NCI-H460 (cell line): Measurements from ENCODE around the gene PARP1. TPM values are rescaled to one million over a fixed set of nuclear protein-coding genes. Genes with fewer than 3 reads are reported as not detected.

Experiments used
- DNase-seq: peaks from one replicate; pipeline ENCODE4 v3.0.0-alpha.2; 2016; ENCODE audit warnings: low read depth; ENCODE audit errors: extremely low read depth
- total RNA-seq: library from RNA; depleted of rRNA; stranded (reverse); fragments of >200 nt; shearing (Covaris generic); gene quantifications from 2 replicates; pipeline ENCODE4 v1.2.3, GENCODE V29; 2014

The PARP1 gene
- total RNA-seq, 1 experiment from 2014 or later, result 103 TPM

DNA sequence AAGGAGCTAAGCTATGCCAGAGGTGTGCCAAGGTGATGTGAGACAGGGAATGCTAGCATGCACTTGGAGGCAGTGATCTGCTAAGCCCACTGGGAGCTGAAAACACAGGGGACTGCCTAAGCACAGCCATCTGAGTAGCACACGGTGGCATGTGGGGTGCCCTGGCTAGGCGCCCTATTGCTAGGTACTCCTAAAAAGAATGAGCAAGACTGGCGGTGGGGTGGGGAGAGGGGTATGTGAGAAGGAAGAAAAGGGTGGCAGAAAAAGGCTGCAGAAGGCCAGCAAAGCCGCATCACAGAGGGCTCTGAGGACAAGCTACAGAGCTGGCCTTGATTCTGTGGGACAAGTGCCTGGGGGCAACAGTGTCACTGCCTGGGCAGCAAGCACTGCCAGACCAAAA, 23.9 kb downstream of the PARP1 start:
- DNase-seq, result no peak

DNA sequence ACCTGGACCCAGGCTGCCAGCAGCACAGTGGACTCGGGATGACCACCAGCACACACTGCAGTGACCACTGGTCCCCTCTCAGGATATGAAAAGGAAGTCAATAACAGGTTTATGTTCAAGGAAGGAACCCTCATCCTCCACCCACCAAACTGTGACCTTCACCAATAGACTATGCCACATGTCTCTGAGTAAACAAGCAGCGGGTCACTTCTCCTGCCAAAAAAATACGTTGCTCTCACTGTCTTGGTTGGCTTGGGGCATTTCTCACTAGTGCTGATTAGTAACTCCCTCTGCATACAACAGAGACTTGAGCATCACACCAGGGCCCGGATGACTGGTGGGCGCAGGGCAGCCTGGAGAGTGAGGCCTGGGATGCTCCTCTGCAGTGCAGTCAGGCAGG, 25.9 kb downstream of the PARP1 start:
- no peak for DNase-seq

DNA sequence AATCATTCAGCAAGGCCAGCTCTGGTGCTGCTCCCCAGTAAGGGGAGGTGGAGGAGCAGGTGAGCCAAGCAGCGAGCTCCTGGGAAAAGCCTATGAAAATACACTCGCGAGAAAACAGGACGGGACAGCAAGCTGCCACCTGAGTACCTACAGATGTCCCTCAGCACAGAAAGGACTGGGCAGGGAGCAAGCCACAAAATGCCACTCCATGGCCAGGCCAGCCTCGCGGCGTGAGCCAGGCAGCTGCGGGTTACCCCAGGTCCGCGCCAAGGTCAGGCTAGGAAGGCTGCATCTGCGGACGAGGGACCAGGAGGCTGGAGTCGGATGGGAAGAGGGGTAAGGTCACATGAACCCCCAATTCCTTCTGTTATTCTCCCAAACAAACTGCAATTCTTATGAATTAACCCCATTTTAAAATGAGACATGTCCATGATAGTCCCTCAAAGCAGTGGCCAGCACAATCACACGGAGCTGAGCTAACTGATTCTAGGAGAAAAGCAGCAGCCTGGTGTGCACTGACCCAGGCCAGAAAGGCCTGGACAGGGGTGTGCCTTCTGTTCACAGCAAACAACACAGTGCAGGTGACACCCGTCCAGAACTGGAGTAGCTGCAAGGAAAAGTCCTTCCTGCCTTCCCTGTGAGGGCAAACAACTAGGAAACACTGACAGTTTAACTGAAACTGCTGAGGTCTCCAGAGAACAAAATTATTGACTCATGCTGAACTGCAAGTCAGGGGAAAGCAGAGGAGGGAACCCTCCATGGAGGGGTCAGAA, 26.5 kb downstream of the PARP1 start:
- no peak for DNase-seq

DNA sequence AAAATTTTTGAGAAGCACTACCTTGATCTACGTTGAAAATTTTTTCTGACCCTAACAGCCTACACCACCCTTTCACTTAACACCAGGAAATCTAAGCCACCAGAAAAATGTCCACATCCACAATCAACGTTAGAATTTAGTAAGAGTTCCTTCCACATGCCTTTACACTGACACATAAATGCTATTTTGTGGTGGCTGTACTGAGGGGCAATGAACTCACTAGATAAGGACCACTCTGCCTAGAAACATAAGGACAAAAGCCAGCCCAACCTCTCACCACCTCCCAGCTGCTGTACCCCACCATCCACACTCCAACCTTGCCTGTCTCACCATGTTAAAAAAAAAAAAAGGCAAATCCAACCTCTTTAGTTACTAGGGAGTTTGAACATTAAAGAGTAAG, 29.8 kb downstream of the PARP1 start:
- no peak for DNase-seq

DNA sequence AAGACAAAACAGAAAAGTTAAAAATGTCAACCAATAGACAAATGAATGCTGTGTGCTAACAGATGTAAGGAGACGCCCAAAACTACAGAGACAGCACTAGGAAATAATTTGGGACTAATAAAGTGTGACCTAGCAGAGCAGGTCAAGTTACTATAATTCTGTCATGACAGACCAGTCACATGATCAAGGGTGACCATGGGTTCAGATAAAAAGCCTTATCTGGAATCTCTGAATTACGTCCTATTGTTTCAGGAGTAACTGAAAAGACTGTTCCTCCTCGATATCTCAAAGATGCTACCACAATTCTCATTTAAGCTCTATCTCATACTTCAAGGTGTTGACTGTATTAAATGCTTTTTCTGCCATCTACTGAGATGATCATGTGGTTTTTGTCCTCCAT, 31.6 kb downstream of the PARP1 start:
- DNase-seq, result no peak

DNA sequence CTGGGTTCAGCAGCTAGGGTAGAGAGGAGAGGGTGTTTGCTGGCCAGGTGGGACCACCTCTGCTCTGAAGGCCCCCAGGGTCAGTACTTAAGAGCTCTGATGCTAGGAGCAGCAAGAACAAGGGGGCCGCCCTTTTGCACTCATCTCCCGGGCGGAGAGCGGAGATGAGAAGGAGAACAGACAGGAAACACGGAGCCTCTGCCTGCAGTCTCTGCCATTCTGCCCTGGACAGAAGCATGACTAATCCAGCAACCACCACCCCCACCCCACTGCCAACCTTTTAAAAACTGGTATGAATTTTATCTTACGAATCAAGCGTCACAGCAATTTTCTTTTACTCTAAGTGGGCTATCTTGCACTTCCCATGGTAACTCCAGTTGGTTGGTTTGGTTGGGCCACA, 34.5 kb downstream of the PARP1 start:
- no peak for DNase-seq

DNA sequence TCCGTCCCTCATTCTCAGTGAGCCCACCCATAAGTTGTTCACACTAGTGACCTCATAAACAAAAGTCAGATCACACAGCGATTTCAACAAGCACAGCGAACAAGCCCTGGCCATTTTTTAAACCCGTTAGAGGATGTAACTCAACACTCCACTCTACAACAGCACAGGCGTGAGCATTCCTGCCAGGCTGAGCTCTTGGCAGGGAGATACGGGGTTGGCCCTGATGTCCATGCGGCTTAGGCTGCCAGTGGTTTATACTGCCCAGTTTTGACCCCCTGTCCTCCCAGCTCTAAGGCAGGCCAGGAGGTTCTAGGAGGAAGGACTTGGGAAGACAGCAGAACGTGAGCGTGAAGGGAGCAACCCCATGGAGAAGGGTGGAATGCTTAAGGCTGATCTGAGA, 35.0 kb downstream of the PARP1 start:
- no peak for DNase-seq

DNA sequence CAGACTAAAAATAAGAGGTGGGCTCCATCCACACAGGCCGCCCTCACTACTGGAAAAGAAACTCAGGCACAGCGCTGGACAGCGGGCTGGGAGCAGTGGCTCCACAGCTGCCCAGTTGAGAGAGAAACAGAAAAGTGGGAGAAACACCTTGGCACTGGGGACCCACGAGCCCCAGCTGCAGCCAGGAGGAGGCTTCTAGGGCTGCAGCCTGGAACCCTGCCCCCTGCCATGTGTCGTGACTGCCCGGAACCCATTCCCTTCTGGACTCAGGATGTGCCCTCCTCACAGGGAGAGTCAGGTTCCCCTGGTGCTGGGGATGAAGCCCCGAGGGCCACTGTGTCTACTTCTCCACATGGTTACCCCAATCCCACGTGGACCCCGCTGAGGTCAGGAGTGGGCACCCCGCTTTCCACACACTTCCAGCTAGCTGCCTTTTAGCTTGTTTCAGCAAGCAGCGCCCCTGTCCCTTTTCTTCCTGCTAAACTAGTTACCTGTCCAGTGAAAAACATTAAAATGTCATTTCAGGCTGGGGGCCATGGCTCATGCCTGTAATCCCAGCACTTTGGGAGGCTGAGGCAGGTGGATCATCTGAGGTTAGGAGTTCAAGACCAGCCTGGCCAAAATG, 35.9 kb downstream of the PARP1 start:
- no peak for DNase-seq

DNA sequence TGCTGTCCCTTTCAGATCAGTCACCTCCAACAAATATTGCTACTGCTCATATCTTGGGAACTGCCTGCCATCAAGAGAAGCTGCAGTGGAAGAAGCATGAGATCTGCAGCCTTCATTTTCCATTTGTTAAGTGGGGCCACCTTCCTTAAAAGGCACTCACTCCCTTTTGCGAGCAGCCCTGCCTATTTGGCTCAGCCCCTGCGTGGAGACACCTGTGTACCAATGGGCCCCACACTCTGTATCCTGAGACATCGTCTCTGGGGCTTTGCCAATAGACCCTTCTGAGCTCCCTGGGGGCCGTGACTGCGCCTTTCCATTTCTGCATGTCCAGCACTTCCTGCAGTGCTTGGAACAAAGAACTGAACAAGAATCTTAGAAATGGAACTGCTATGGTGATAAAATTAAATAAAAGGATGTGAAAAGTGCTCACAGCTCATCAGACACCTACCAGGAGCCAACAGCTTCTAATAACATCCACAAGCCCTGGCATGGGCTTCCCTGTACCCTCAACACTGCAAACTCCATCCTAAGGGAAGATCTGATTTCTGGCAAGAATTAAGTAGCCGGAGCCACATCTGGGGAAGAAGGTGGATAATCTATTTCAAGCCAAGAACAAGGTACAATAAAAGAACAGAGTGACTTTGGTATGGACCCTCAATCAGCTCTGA, 36.7 kb downstream of the PARP1 start:
- DNase-seq, result no peak

DNA sequence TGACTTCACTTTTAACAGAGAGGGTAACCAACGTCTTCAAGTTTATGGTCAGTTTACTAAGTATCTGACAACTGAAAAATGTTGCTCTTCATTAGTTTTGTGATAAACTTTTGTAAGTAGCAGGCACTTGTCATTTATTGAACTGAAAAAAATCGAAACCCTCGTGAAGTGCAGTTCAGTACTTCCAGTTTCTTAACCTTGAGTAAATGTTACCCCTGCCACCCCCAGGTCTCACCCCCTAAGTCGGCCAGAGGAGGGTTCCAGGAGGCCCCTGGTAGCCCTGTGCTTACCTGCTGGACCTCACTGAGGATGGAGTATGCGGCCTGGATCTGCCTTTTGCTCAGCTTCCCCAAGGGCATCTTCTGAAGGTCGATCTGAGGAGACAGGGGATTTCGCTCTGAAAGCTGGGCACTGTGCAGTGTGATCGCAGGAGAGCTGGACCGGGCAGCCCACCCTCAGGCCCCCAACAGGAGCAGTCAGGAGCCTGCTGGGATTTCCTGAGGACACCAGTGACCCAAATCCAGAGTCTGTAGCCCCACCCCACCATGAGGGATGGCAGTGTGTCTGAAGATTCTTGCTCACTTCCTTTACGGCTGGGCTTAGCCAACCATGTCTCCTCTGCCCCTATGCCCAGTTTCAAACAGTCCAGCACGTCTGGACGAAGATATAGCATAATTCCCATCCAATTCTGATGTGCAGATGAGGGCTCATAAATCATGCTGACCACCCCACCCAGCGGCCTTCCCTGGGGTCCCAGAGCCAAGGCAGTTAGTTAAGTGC, 37.6 kb downstream of the PARP1 start:
- no peak for DNase-seq

DNA sequence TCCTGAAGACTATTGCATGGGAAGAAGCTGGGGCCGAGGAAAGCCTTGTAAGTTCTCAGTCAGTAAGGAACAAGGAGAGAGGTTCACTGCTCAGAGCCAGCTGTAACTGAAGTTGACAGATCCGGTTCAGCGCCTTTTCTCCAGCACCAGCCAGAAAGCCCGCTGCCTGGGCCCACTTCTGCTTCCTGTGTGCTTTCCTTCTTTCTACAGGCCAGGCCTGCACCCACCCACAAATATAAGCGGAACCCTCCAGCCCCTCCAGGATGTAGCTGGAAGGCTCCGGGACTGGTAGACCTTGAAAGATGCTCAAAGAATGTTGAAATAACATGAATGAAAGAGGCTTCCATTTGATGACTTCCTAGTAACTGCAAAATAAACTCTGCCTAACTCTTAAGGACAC, 38.8 kb downstream of the PARP1 start:
- no peak for DNase-seq

DNA sequence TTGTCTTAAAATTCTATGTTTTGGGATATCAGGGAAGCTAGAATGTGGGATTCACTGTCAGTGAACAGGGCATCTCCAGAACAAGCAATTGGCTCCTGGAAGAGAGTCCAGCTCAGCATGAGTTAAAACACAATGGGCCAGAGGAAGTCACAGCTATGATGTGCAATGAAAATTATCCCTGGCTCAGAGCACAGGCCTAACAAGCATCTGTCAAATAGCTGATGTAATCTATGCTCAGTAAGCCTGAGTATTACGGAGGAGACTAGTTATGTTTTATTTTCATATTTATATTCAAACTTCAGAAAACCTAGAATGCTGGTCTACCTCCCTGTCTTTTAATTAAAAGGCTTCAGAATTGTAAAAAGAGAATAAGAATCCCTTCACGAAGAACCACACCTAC, 41.6 kb downstream of the PARP1 start:
- DNase-seq, result no peak

DNA sequence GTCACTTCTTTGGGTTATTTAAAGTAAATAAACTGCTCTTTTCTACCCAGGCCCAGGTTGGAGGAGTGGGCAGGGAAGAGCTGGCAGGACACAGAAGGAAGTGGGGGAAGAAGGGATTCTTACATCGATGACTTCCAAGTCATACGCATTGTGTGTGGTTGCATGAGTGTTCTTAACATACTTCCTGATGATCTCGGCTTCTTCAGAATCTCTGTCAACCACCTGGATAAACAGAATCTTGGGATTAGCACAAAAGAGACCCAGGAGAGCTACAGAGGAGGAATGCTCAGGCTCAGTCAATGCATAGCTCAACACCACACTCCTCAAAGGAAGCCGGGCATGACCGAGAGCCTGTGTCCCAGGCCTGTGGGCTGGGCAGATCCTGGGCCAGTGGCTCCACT, 42.1 kb downstream of the PARP1 start:
- no peak for DNase-seq

DNA sequence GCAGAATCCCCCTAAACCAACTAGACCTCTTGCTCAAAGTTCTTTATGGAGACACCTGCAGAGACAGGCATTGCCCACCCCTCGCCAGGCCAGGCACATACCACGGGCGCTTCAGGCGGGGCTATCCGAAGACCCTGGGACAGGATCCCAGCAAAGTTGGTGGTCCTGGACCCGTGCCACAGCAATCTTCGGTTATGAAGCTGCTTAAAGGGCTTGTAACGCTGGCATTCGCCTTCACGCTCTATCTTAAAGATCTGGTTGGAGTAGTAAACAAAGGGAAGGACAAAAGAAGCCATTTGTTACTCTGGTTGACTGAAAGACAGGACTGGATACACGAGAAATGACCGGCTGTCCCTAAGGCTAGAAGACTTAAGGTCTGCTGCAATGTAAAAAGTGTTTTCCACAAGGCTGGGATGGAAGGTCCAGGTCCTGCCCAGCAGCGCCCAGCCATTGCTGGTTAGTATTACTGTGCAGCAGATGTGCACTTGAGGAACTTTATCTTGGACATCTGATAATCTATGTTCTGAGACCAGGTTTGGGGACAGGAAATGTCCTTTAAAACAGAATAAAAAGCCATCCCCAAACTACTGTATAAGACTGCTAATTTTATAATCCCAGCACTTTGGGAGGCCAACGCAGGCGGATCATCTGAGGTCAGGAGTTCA, 42.9 kb downstream of the PARP1 start:
- no peak for DNase-seq

DNA sequence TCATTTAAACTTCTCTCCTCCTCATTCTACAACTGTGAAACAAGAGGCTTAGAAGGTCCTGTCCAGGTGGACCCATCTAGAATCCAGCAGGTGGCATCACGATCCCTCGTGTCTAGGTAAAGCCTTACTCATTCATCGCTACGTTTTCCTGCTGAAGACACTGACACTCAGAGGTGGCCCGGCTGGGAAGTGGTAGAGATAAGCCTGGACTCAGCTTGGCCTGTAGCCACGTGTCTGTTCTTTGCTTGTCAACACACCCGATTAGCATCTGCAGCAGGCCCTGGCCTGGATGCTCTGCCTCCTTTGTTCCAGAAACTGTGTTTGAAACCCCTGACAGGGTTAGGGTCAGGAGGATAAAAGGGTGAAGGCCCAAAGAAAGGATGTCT, 43.4 kb downstream of the PARP1 start:
- no peak for DNase-seq

DNA sequence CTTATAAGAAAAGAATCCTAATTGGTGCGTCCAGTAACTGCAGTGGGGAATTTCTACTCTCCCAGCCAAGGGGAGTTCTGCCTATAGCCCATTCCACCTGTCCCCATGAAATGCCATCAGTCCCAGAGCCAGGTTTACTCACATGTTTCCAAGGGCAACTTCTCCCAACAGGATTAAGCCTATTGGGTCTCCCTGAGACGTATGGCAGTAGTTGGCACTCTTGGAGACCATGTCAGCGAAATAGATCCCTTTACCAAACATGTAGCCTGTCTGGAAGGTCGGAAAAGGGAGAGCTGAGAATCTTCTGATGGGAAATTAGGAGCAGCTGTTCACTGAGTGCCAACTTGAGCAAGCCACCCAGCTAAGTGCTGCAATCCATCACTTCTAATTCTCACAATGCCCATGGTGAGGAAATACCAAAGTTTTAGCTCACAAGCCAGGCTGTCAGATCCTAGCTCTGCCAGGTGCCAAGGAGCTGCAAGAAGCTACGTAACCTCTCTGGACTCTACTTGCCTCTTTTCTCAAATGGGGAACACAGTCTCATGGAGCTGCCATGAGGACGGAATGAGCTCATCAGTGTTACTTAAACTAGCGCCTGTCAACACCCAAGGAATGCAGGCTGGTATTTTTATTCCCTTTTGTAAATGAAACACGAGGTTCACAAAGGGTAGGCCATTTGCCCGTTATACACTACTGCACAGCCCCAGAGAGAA, 43.9 kb downstream of the PARP1 start:
- no peak for DNase-seq

DNA sequence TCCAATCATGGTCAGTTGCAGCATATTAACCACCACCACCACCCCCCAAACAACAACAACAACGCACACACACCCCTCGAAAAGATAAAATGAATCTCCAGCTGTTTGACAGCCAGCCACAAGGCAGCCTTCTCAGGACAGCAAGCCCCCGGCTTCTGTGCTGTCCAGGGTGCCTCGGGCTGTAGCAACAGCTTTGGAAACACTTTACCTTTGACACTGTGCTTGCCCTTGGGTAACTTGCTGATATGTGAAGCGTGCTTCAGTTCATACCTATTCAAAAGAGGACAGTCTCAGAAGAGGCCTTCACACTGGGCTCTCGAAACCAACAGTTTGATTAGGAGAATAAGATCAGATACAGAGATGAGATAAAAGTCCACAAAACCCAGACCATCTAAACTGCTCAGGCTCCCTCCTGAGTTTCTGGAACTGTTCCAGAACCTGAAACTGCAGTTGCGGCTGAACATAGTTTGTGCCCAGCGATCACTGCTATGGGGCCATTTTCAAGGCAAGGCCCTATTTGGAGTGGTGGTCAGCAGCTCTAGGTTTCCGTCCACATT, 44.9 kb downstream of the PARP1 start:
- no peak for DNase-seq

DNA sequence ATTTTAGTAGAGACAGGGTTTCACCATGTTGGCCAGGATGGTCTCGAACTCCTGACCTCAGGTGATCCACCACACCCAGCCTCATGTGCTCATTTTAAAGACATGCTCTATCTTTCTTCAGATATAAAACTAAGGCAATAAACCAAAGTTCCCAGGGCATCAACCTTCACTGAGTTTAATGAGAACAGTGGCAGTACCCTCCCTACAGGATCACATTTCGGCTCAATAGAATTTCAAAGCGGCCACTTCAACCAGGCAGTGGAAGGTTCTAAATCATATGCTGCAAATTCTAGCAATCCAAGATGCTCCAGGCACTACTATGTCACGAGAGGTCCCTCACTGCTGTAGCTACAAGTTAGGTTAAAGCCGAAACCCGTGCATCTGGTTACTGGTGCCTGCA, 45.5 kb downstream of the PARP1 start:
- no peak for DNase-seq

DNA sequence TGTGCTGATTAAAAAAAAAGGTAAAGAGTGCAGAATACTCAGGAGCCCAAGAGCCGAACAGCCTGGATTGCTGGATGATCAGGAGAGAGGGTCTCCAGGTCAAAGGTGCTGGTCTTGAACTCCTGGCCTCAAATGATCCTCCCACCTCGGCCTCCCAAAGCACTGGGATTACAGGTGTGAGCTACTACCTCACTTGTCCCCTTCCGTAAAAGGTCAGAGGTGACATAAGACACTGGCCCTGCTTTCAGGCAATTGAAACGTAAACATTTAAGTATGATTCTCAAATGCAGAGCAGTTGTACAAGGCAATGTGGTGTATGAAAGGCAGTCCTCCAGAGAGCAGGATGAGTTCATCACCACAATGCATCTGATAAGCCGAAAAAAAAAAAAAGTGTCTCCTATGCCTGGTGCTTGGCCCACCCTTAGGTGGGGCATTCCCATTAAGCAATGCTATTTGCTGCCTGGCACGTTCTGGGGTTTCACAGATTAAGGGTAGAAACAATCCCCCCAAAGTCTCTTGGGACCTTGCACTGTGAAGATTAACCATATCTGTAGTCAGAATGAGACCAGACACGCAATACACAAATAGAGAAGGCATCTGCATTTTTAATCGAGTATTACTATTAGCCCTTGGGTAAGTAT, 47.7 kb downstream of the PARP1 start:
- DNase-seq, result no peak
